ENCODE results near the gene GLUL.

DNA sequence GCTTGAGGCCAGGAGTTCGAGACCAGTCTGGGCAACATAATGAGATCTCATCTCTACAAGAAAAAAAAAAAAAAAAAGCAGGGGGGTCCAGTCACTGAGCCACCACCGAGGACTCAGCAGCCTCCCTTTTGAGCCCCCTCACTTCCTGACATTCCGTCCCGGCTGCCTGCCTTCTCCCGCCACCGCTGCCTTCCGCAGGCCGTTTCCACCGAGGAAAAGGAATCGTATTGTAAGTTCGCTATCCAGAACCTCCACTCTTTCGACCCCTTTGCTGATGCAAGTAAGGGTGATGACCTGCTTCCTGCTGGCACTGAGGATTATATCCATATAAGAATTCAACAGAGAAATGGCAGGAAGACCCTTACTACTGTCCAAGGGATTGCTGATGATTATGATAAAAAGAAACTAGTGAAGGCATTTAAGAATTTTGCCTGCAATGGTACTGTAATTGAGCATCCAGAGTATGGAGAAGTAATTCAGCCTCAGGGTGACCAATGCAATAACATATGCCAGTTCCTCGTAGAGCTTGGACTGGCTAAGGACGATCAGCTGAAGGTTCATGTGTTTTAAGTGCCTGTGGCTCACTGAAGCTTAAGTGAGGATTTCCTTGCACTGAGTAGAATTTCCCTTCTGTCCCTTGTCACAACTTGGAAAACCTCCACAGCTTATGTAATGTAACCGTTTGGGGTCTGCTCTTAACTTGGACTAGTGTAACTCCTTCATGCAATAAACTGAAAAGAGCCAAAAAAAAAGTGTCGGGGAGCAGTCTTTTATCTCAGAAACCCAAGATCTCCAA lies 55.6 kb downstream of the GLUL start:
- TF ChIP-seq, protein P1, sequence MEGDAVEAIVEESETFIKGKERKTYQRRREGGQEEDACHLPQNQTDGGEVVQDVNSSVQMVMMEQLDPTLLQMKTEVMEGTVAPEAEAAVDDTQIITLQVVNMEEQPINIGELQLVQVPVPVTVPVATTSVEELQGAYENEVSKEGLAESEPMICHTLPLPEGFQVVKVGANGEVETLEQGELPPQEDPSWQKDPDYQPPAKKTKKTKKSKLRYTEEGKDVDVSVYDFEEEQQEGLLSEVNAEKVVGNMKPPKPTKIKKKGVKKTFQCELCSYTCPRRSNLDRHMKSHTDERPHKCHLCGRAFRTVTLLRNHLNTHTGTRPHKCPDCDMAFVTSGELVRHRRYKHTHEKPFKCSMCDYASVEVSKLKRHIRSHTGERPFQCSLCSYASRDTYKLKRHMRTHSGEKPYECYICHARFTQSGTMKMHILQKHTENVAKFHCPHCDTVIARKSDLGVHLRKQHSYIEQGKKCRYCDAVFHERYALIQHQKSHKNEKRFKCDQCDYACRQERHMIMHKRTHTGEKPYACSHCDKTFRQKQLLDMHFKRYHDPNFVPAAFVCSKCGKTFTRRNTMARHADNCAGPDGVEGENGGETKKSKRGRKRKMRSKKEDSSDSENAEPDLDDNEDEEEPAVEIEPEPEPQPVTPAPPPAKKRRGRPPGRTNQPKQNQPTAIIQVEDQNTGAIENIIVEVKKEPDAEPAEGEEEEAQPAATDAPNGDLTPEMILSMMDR (IDR thresholded peaks at IDR 0.05): no peak
- TF ChIP-seq, protein P2, sequence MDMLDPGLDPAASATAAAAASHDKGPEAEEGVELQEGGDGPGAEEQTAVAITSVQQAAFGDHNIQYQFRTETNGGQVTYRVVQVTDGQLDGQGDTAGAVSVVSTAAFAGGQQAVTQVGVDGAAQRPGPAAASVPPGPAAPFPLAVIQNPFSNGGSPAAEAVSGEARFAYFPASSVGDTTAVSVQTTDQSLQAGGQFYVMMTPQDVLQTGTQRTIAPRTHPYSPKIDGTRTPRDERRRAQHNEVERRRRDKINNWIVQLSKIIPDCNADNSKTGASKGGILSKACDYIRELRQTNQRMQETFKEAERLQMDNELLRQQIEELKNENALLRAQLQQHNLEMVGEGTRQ (IDR thresholded peaks at IDR 0.05): no peak
- TF ChIP-seq EP300 (IDR thresholded peaks at IDR 0.05) (no peak), CBX8 (IDR thresholded peaks at IDR 0.05) (no peak), POLR2A (IDR thresholded peaks at IDR 0.05; ENCODE audit: low read length) (no peak), RFX5 (IDR thresholded peaks at IDR 0.05) (no peak)
- TF ChIP-seq, protein P3, sequence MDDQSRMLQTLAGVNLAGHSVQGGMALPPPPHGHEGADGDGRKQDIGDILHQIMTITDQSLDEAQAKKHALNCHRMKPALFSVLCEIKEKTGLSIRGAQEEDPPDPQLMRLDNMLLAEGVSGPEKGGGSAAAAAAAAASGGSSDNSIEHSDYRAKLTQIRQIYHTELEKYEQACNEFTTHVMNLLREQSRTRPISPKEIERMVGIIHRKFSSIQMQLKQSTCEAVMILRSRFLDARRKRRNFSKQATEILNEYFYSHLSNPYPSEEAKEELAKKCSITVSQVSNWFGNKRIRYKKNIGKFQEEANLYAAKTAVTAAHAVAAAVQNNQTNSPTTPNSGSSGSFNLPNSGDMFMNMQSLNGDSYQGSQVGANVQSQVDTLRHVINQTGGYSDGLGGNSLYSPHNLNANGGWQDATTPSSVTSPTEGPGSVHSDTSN (IDR thresholded peaks at IDR 0.05): no peak
